Naive B cell (primary cell): ENCODE data around the gene C1orf50. TPM values are rescaled to one million over a fixed set of nuclear protein-coding genes. Genes with fewer than 3 reads are reported as not detected.

Source experiments
- ATAC-seq, 2 donors: fragments of 150-1000 bp; cut with Tn5 transposase; 2 replicates each; pipeline ENCODE4 v1.10.0; 2021; ENCODE audit warnings: low read depth in 2 of 2, mild to moderate bottlenecking in 2 of 2, moderate library complexity in 2 of 2
- DNase-seq: peaks from one replicate; pipeline ENCODE4 v3.0.0; 2022
- H3K27ac Mint-ChIP-seq, 6 donors: one replicate each; pipeline ENCODE4 v1.8.0; 2020 to 2022; ENCODE audit warnings: mild to moderate bottlenecking in 6 of 6, mixed read lengths in 6 of 6, moderate library complexity in 5 of 6, inconsistent platforms in 2 of 6
- H3K27me3 Mint-ChIP-seq, 3 donors: one replicate each; pipeline ENCODE4 v1.8.0; 2021 to 2022; ENCODE audit warnings: mixed read lengths in 3 of 3, mild to moderate bottlenecking in 1 of 3
- H3K36me3 Mint-ChIP-seq, 2 donors: one replicate each; pipeline ENCODE4 v1.8.0; 2020 to 2022; ENCODE audit warnings: mixed read lengths in 2 of 2, inconsistent platforms in 1 of 2, mild to moderate bottlenecking in 1 of 2
- H3K4me1 Mint-ChIP-seq, 3 donors: one replicate each; pipeline ENCODE4 v1.8.0; 2020 to 2022; ENCODE audit warnings: mixed read lengths in 3 of 3, inconsistent platforms in 1 of 3, mild to moderate bottlenecking in 1 of 3, moderate library complexity in 1 of 3
- H3K4me3 Mint-ChIP-seq, 8 donors: one replicate each; pipeline ENCODE4 v1.8.0; 2020 to 2022; ENCODE audit warnings: mild to moderate bottlenecking in 8 of 8, mixed read lengths in 8 of 8, moderate library complexity in 8 of 8, inconsistent platforms in 2 of 8
- H3K9me3 Mint-ChIP-seq, 7 donors: one replicate each; pipeline ENCODE4 v1.8.0; 2020 to 2022; ENCODE audit warnings: mixed read lengths in 7 of 7, mild to moderate bottlenecking in 5 of 7, inconsistent platforms in 2 of 7, moderate library complexity in 1 of 7
- polyA plus RNA-seq, 6 donors: library from polyadenylated mRNA; unstranded; fragments of 300-500 nt; fragmentation: Illumina TruSeq; gene quantifications; one replicate each; pipeline ENCODE4 v1.2.3, GENCODE V29; 2021; ENCODE audit warnings: low read depth in 6 of 6

Gene C1orf50
- polyA plus RNA-seq, 6 donors from 2014 or later: 2.3 to 6.6 (median 4.3) TPM

DNA sequence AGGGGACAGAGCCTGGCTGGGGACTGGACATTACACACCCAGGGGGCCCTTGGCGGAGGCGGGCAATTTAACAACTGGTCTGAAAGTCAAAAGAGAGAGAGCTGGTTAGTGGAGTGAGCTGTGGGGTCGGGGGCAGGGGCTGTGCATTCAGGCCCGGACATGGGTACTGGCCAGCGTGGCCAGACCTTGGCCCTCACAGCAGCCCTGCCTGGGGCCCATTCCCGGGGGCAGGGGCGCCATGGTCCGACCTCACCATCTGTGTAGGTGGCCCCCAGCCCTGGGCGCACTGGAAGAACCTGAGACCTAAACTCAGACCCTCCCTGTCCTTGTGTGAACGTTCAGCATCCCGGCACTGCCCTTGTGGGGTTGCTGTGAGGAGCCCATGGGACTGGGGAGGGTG lies 32.0 kb upstream of the C1orf50 start:
- ATAC-seq (no peak), DNase-seq (no peak)
- peaks cover 11 to 21% (median 21%) of the 10 kb centered on the region in 3 donors for H3K4me1 Mint-ChIP-seq
- H3K27ac Mint-ChIP-seq: peak overlapping the region in 1 of 6 donors; percentile 46
- no peaks in the 10 kb centered on the region for H3K9me3 Mint-ChIP-seq
- H3K4me3 Mint-ChIP-seq: no peak overlapping the region
- no peaks in the 10 kb centered on the region for H3K36me3 Mint-ChIP-seq
- H3K27me3 Mint-ChIP-seq: no peaks in the 10 kb centered on the region

DNA sequence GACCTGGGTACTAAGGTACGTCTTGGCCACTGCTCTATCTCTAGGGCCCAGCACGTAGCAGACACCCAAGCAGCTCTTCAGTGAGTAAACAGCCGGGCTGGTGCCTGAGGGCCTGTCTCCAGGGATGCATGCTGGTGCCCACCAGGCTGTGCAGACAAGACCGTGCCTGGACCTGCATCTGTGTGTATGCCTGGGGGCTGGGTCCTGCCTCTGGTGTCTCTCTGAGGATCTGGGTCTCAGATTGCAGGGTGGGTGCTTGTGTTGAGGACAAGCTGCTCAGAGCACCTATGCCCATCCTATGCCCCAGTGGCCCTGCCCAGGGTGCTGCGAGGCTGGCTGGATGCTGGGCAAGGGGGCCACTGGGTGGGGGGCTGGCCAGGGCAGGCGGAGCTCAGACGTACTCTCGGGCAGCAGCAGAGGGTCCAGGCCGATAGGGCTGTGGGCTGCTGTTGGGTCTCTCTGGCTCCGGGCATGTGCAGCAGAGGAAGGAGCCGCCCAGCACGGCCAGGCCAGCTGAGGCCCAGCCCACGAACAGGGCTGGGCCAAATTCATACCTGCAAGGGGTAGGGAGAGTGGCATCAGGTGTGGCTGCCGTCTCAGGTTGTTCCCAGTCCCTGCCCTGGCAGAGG lies 31.5 kb upstream of the C1orf50 start:
- DNase-seq: no peak
- no peak overlapping the region for H3K4me3 Mint-ChIP-seq
- H3K9me3 Mint-ChIP-seq: no peaks in the 10 kb centered on the region
- no peak for ATAC-seq
- H3K27ac Mint-ChIP-seq: no peak overlapping the region
- no peaks in the 10 kb centered on the region for H3K36me3 Mint-ChIP-seq
- H3K27me3 Mint-ChIP-seq: no peaks in the 10 kb centered on the region
- H3K4me1 Mint-ChIP-seq: peaks cover 11 to 21% (median 21%) of the 10 kb centered on the region in 3 donors

DNA sequence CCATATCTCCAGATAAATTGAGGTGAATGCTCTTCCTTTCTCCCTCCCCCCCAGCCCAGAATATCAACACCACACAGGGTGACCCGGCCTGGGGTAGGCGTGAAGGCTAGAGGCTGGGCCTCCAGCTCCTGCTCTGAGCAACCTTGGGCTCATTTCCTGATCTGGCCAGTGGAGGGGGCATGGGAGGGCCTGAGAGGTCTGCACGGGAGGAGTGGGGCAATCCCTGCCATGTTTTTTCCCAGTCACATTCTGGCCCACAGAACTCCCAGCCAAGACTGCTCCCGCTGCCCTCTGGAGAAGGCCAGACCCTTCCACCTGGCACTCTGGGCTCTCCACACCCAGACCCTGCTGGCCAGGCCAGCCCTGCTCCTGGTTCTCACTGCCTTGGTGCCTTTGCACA lies 30.9 kb upstream of the C1orf50 start:
- Mint-ChIP-seq H3K27me3 (no peaks in the 10 kb centered on the region), H3K36me3 (no peaks in the 10 kb centered on the region), H3K9me3 (no peaks in the 10 kb centered on the region), H3K27ac (peak overlapping the region in 1 of 6 donors; percentile 56), H3K4me1 (peaks cover 11 to 21% (median 17%) of the 10 kb centered on the region in 3 donors), H3K4me3 (no peak overlapping the region)
- DNase-seq (no peak), ATAC-seq (no peak)

DNA sequence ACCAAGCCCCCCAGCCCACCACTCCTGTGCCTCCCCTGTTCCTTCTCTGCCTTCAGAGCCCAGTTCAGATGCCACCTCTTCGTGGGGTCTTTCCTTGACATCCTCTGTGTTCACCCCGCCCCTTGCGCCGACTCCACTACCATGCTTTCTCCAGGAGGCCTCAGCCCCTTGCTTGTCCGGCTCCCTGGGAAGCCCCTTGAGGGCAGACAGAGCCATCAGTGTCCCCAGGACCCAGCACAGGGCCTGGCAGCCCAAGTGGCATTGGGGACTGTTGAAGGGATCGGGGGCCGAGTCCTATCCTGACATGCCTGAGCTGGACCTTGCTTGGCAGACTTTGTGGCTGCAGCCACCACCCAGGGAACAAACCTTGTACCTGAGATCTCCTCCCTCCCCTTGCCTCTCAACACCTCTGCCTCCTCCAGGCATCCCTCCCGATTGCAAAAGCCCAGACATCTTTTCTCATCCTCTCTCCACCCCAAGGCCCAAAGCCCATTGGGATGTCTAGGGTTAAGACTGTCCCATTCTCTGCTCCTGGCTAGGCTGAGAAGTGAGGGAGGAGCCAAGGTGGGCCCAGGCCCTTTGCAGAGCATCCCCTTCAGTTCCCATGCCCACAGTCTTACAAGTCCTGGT lies 30.4 kb upstream of the C1orf50 start:
- DNase-seq (no peak), ATAC-seq (no peak)
- H3K36me3 Mint-ChIP-seq: no peaks in the 10 kb centered on the region
- peak overlapping the region in 3 of 6 donors; percentile 41 to 78 (median 44) for H3K27ac Mint-ChIP-seq
- peaks cover 11 to 21% (median 17%) of the 10 kb centered on the region in 3 donors for H3K4me1 Mint-ChIP-seq
- H3K27me3 Mint-ChIP-seq: no peaks in the 10 kb centered on the region
- H3K4me3 Mint-ChIP-seq: peak overlapping the region in 2 of 8 donors; percentile 8 to 44
- no peaks in the 10 kb centered on the region for H3K9me3 Mint-ChIP-seq

DNA sequence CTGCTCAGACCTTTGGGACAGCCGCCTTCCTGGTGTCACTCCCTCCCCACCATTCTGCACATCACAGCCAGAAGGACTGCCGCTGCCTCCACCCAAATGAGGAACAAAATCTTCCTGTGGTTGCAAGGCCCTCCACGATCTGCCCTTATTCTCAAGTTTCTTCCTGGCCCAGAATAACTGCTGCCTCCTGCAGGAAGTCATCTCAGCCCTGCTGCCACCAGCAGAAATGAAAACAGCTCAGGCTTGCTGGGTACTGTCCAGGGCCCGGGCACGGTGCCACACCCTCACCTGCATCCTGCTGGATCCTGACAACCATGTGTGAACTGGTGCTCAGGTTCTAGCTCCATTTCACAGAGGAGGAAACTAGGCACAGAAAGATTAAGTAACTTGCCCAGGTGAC lies 29.8 kb upstream of the C1orf50 start:
- peaks cover 11 to 21% (median 17%) of the 10 kb centered on the region in 3 donors for H3K4me1 Mint-ChIP-seq
- H3K27ac Mint-ChIP-seq: peak overlapping the region in 3 of 6 donors; percentile 41 to 78 (median 78)
- H3K27me3 Mint-ChIP-seq: no peaks in the 10 kb centered on the region
- ATAC-seq (peak; percentile 60 to 67), DNase-seq (no peak)
- no peaks in the 10 kb centered on the region for H3K9me3 Mint-ChIP-seq
- peak overlapping the region in 3 of 8 donors; percentile 44 to 75 (median 55) for H3K4me3 Mint-ChIP-seq
- H3K36me3 Mint-ChIP-seq: no peaks in the 10 kb centered on the region

DNA sequence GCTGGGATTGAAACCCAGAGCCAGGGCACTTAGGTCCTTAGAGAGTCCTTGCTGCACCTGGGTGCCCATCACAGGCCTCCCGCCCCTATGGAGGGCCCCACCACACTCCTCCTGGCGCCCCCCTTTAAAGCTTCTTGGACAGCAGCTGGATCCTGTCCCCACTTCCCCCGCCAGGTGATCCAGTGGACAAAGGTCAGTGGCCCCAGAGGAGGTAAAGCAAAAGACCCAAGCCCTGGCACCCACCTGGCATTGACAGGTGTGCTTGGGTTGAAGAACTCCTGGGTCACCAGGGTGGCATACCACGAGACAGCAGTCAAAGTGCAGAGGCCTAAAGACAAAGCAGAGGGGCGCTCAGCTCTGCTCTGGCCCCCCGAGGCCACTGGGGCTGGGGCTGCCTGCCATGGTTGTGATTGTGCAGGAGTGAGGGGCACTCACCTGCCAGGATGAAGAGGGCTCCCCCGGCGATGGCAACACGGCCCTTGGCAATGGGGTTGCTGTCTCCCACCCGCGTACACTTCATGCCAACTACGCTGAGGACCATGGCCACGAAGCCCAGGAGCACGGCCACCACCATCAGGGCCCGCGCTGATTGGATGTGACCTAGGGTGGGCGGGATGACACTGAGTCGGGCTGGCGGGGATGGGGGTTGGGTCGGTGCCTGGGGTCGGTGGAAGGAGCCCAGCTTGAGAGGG lies 28.9 kb upstream of the C1orf50 start:
- no peak overlapping the region for H3K4me3 Mint-ChIP-seq
- no peaks in the 10 kb centered on the region for H3K9me3 Mint-ChIP-seq
- ATAC-seq: no peak
- no peak for DNase-seq
- H3K36me3 Mint-ChIP-seq: no peaks in the 10 kb centered on the region
- peaks cover 11 to 21% (median 17%) of the 10 kb centered on the region in 3 donors for H3K4me1 Mint-ChIP-seq
- no peaks in the 10 kb centered on the region for H3K27me3 Mint-ChIP-seq
- H3K27ac Mint-ChIP-seq: no peak overlapping the region

DNA sequence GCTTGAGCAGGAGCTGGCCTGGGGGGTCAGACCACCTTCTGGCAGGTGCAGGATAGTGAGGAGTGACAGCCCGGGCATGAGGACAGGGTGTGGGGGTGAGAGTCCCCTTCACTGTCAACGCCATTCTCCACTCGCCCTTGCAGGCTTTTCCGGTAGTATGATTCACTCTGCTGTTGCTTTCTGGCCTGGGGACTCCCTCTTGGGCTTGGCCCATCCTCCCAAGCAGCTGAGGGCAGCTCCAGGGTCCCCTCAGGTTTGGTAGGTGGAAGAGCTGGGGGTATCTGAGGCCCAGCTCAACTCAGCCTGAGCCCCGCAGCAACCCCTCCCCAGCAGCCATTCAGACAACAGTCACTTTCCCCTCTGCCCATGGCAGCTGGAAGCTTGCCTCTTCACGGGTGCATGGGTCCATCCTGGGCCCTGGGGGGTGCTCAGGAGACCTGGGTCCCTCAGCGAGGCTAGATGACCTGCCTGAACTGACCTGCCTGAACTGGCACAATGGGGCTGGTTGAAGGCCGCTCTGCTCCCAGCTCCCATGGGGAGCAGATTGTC lies 28.3 kb upstream of the C1orf50 start:
- ATAC-seq (no peak), DNase-seq (no peak)
- Mint-ChIP-seq H3K4me1 (peaks cover 11 to 21% (median 17%) of the 10 kb centered on the region in 3 donors), H3K36me3 (no peaks in the 10 kb centered on the region), H3K9me3 (no peaks in the 10 kb centered on the region), H3K27me3 (no peaks in the 10 kb centered on the region), H3K4me3 (no peak overlapping the region), H3K27ac (peak overlapping the region in 2 of 6 donors; percentile 21 to 24)

DNA sequence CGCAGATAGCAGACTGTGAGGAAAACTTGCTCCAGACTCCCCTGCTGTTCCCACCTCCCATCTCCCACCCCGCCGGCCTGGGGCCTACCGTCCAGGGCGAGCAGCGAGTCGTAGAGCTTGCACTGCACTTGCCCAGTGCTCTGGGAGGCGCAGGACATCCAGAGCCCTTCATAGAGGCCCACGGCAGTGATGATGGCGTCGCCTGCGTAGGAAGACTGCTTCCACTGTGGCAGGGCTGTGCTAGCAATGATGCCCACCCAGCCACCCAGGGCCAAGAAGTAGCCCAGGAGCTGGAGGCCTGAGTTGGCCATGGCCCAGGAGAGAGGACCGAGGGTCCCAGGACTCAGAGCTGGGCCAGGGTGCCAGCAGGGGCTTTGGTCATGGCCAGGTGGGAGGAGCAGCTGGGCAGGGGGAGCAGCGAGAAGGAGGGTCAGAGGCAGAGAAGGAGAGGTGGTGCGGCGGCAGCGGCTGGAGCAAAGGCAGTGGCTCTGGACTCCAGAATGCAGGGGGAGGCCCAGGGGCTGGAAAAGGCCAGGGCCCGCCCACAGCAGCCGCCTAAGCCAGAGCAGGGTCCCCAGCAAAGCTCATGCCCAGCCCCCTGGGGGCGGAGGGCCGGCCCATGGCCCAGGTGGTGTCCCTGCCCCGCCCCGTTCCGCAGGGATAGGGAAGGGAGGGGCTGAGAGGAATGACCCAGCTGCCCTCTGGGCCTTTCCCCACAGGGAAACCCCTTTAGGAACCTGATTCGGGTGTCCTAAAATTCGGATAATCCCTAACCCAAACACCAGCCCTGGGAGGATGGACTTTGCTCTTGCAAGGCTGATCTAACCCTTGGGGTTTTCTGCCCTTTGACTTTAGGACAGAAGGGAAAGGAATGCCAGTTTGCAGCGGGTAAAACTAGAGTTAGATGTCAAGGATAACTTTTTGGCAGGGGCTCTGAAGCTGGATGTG lies 27.0 kb upstream of the C1orf50 start, which contains the start of gene CLDN19:
Gene CLDN19, minus strand, starts transcription at position 484 of the 948 bp plus-strand sequence. Its CDS starts 173 bp downstream, at position 311.
- Mint-ChIP-seq H3K9me3 (no peaks in the 10 kb centered on the region), H3K36me3 (no peaks in the 10 kb centered on the region), H3K4me3 (no peak within 1 kb of the TSS), H3K27ac (peak within 1 kb of the TSS in 1 of 6 donors; percentile 86), H3K4me1 (peaks cover 11 to 21% (median 17%) of the 10 kb centered on the region in 3 donors), H3K27me3 (no peaks in the 10 kb centered on the region)
- no peak for ATAC-seq
- no peak for DNase-seq

DNA sequence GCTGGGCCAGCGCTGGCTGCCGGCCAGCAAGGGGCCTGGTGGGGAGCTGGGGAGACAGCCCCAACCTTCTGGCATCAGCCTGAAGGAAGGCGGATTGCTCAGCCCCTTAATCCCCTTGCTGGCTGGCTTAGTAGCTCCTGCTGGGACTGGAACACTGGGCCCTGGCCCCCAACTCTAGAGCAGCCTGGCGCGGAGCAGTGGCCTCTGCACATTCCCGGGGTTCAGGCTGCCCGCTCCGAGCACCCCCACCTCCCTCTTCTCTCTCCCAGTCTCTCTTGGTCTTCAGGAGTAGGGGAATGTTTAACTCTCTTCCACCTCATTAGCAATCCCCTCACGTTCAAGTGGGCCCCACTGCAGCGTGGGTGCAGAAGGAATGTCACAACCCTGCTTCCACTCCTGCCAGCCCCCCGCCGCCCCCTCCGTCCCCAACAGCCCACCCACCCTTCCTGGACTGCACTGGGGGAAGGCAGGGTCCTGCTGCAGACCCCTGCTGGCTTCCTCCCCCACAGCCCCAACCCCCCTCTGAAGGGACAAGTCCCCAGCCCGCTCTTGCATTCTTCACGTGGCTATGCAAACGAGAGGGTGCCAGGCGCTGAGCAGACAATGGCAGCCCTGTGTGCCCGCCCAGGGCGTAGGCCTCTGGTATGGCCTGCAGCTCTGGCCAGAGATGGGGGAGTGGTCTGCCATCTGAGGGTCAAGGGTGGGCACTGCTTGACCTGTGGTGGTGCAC lies 26.0 kb upstream of the C1orf50 start:
- Mint-ChIP-seq H3K4me3 (no peak overlapping the region), H3K9me3 (no peaks in the 10 kb centered on the region), H3K27ac (peak overlapping the region in 1 of 6 donors; percentile 76), H3K27me3 (no peaks in the 10 kb centered on the region), H3K36me3 (no peaks in the 10 kb centered on the region), H3K4me1 (peaks cover 11 to 21% (median 17%) of the 10 kb centered on the region in 3 donors)
- ATAC-seq (no peak), DNase-seq (no peak)

DNA sequence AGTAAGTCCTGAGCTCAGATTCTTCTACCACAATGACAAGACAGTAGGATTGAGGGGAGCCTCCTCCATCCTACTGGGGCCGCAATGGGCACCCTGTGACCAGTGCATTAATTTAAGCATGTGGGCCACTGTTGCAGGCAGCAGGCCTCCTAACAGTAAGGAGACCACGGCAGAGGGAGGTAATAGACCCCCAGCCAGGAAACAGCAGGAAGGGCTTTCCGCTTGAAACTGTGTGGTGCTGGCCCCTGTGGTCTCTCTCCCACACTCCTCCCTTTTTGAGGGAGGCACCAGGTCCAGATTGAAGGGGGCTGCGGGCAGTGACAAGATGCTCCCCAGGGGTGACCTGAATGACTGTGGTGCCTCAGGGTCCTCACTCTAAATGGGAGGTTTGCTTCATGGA lies 25.3 kb upstream of the C1orf50 start:
- H3K4me1 Mint-ChIP-seq: peaks cover 6 to 15% (median 15%) of the 10 kb centered on the region in 3 donors

DNA sequence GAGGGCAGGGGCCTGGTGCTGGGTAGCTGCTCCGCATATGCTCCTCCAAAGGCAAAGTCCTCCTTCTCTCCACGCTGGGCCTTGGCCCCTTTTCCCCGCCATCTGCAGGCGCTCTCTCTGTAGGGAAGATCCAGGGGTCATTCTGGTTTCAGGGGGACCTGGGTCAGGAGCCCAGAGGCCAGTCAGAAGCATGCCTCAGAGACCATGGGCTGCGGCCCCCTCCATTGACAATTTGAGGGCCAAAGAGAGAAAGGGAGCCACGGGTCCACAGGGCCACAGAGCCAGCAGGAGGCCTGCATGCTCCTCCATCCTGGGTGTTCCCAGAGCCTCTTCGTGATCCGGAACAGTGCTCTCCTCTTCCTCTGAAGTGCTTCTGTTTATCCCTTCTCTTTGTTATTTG lies 24.9 kb upstream of the C1orf50 start:
- DNase-seq (no peak), ATAC-seq (no peak)
- no peaks in the 10 kb centered on the region for H3K36me3 Mint-ChIP-seq
- no peak overlapping the region for H3K4me3 Mint-ChIP-seq
- no peaks in the 10 kb centered on the region for H3K27me3 Mint-ChIP-seq
- peaks cover 3 to 10% (median 10%) of the 10 kb centered on the region in 3 donors for H3K4me1 Mint-ChIP-seq
- peak overlapping the region in 1 of 6 donors; percentile 72 for H3K27ac Mint-ChIP-seq
- no peaks in the 10 kb centered on the region for H3K9me3 Mint-ChIP-seq

More for the DNA sequence above, 25.3 kb upstream of the C1orf50 start:
- H3K27me3 Mint-ChIP-seq: no peaks in the 10 kb centered on the region
- H3K36me3 Mint-ChIP-seq: no peaks in the 10 kb centered on the region
- no peak for DNase-seq
- no peak overlapping the region for H3K4me3 Mint-ChIP-seq
- H3K9me3 Mint-ChIP-seq: no peaks in the 10 kb centered on the region
- ATAC-seq: no peak
- no peak overlapping the region for H3K27ac Mint-ChIP-seq

DNA sequence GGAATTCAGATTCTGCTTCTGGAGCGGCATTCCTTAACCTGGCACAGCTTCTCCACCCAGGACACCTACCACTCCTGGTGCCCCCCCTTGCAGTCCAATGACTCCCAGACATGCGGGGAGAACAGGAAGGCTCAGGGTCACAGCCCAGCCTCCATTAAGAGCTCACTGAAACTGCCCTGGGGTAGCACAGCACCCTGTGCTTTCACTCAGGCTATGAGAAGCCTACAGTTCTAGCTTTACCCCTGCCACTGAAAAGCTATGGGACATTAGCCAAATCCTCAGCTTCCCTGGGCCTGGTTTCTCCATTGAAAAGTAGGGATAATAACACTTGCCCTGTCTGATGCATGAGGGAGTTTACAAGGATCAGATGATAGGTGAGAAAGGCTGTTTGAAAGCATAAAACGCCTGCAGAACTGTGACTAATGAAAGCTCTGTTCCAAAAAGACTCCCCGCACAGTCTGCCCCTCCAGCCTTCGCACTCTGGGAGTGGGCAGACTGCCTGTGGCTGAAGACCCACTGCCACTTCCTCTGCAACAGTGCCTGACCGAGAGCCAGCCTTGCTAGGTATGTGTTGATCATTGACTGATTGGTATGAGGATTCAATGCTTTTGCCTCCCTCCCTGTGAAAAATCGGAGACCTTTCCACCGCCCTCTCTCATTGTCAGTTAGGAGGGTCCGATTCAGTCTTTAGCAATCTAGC lies 24.3 kb upstream of the C1orf50 start:
- Mint-ChIP-seq H3K27me3 (no peaks in the 10 kb centered on the region), H3K9me3 (no peaks in the 10 kb centered on the region), H3K4me1 (peaks cover 0 to 4% (median 4%) of the 10 kb centered on the region in 3 donors), H3K36me3 (no peaks in the 10 kb centered on the region), H3K4me3 (no peak overlapping the region), H3K27ac (peak overlapping the region in 2 of 6 donors; percentile 72 to 94)
- DNase-seq: no peak
- ATAC-seq: no peak
